ENCODE measurements around the gene WAC.

WAC gene

GRCh38 chr10:28593811-28594210, 60.9 kb downstream of the WAC start:
- DNase-seq (ENCODE audit: low spot score) (no peak), ATAC-seq (ENCODE audit: low read depth) (no peak)
- Histone ChIP-seq H3K4me3 (ENCODE audit: severe bottlenecking) (no peak overlapping the region), H3K27me3 (ENCODE audit: insufficient read depth, poor library complexity, severe bottlenecking) (no peaks in the 10 kb centered on the region), H3K4me1 (ENCODE audit: insufficient read depth, poor library complexity, severe bottlenecking) (peaks cover 27% of the 10 kb centered on the region), H3K9me3 (ENCODE audit: severe bottlenecking) (no peaks in the 10 kb centered on the region), H3K27ac (ENCODE audit: poor library complexity, severe bottlenecking) (no peak overlapping the region), H3K36me3 (ENCODE audit: low read depth) (peaks cover 99% of the 10 kb centered on the region)
- no peak for TF ChIP-seq CTCF (IDR thresholded peaks at IDR 0.05; ENCODE audit: poor library complexity, severe bottlenecking)

GRCh38 chr10:28594406-28594805, 61.5 kb downstream of the WAC start:
- H3K4me1 ChIP-seq (ENCODE audit: insufficient read depth, poor library complexity, severe bottlenecking): peaks cover 23% of the 10 kb centered on the region
- no peak overlapping the region for H3K27ac ChIP-seq (ENCODE audit: poor library complexity, severe bottlenecking)
- no peaks in the 10 kb centered on the region for H3K9me3 ChIP-seq (ENCODE audit: severe bottlenecking)
- H3K4me3 ChIP-seq (ENCODE audit: severe bottlenecking): no peak overlapping the region
- no peak for TF ChIP-seq CTCF (IDR thresholded peaks at IDR 0.05; ENCODE audit: poor library complexity, severe bottlenecking)
- no peaks in the 10 kb centered on the region for H3K27me3 ChIP-seq (ENCODE audit: insufficient read depth, poor library complexity, severe bottlenecking)
- ATAC-seq (ENCODE audit: low read depth): no peak
- peaks cover 99% of the 10 kb centered on the region for H3K36me3 ChIP-seq (ENCODE audit: low read depth)
- no peak for DNase-seq (ENCODE audit: low spot score)

GRCh38 chr10:28595613-28596012, 62.7 kb downstream of the WAC start:
- H3K4me1 ChIP-seq (ENCODE audit: insufficient read depth, poor library complexity, severe bottlenecking): peaks cover 21% of the 10 kb centered on the region
- no peaks in the 10 kb centered on the region for H3K9me3 ChIP-seq (ENCODE audit: severe bottlenecking)
- no peaks in the 10 kb centered on the region for H3K27me3 ChIP-seq (ENCODE audit: insufficient read depth, poor library complexity, severe bottlenecking)
- TF ChIP-seq CTCF (IDR thresholded peaks at IDR 0.05; ENCODE audit: poor library complexity, severe bottlenecking): no peak
- H3K36me3 ChIP-seq (ENCODE audit: low read depth): peaks cover 98% of the 10 kb centered on the region
- ATAC-seq (ENCODE audit: low read depth) (no peak), DNase-seq (ENCODE audit: low spot score) (no peak)
- H3K4me3 ChIP-seq (ENCODE audit: severe bottlenecking): no peak overlapping the region
- no peak overlapping the region for H3K27ac ChIP-seq (ENCODE audit: poor library complexity, severe bottlenecking)

- TF ChIP-seq CTCF (IDR thresholded peaks at IDR 0.05; ENCODE audit: poor library complexity, severe bottlenecking): no peak
Measured at GRCh38 chr10:28600056-28600455, 67.1 kb downstream of the WAC start.

GRCh38 chr10:28601012-28601411, 68.1 kb downstream of the WAC start:
- ATAC-seq (ENCODE audit: low read depth) (no peak), DNase-seq (ENCODE audit: low spot score) (no peak)
- Histone ChIP-seq H3K4me3 (ENCODE audit: severe bottlenecking) (no peak overlapping the region), H3K9me3 (ENCODE audit: severe bottlenecking) (no peaks in the 10 kb centered on the region), H3K27me3 (ENCODE audit: insufficient read depth, poor library complexity, severe bottlenecking) (no peaks in the 10 kb centered on the region), H3K4me1 (ENCODE audit: insufficient read depth, poor library complexity, severe bottlenecking) (peaks cover 5% of the 10 kb centered on the region), H3K27ac (ENCODE audit: poor library complexity, severe bottlenecking) (no peak overlapping the region), H3K36me3 (ENCODE audit: low read depth) (peaks cover 86% of the 10 kb centered on the region)
- TF ChIP-seq CTCF (IDR thresholded peaks at IDR 0.05; ENCODE audit: poor library complexity, severe bottlenecking): no peak

More at GRCh38 chr10:28600056-28600455, 67.1 kb downstream of the WAC start:
- Histone ChIP-seq H3K9me3 (ENCODE audit: severe bottlenecking) (no peaks in the 10 kb centered on the region), H3K4me3 (ENCODE audit: severe bottlenecking) (no peak overlapping the region), H3K27me3 (ENCODE audit: insufficient read depth, poor library complexity, severe bottlenecking) (no peaks in the 10 kb centered on the region), H3K27ac (ENCODE audit: poor library complexity, severe bottlenecking) (no peak overlapping the region), H3K36me3 (ENCODE audit: low read depth) (peaks cover 89% of the 10 kb centered on the region), H3K4me1 (ENCODE audit: insufficient read depth, poor library complexity, severe bottlenecking) (peaks cover 5% of the 10 kb centered on the region)
- ATAC-seq (ENCODE audit: low read depth) (no peak), DNase-seq (ENCODE audit: low spot score) (no peak)

Measured in RWPE2 (cell line).